AG09309 (cell line): ENCODE results near the gene FOXO1.

Source experiments
- DNase-seq: peaks from one replicate; pipeline ENCODE4 v3.0.0-alpha.2; 2010; ENCODE audit warnings: low read depth
- H3K4me3 ChIP-seq: 2 replicates; pipeline ENCODE4 v1.5.1; 2011; ENCODE audit warnings: mild to moderate bottlenecking, low read depth, low read length, moderate library complexity; ENCODE audit not compliant: control insufficient read depth
- CTCF ChIP-seq: IDR thresholded peaks from 2 replicates; pipeline ENCODE4 v1.5.1; 2011; ENCODE audit warnings: mild to moderate bottlenecking, low read depth, low read length, inconsistent platforms; ENCODE audit not compliant: insufficient read depth, control insufficient read depth; ENCODE audit errors: missing control alignments

FOXO1 gene

DNA sequence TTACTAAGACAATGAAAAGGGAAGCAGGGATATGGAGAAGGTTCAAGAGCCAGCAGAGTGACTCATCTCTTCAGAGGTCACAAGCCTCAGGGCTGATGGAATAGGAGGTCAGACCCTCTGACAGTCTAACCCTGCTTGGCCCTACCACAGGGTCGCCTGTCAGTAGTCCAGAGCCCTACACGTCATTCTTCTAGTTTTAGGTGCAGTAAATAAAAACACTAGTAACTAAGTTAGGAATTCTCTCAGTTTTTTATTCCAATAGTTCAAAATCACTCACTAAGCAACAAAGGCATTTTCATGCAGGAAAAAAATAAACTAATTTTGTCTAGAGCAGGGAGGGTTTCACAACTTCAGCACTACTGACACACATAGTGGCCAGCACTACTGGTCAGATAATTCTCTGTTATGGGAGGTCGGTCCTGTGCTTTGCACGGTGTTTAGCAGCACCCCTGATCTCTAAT, 27.2 kb downstream of the FOXO1 start:
- no peak overlapping the region for H3K4me3 ChIP-seq
- no peak for TF ChIP-seq CTCF
- DNase-seq, result no peak

- no peak for DNase-seq
- no peak for TF ChIP-seq CTCF
- no peak overlapping the region for H3K4me3 ChIP-seq
These were observed 28.8 kb downstream of the FOXO1 start for GRCh38 chr13:40637643-40638042.

GRCh38 chr13:40635315-40635995, 31.0 kb downstream of the FOXO1 start:
- no peak for TF ChIP-seq CTCF
- no peak overlapping the region for H3K4me3 ChIP-seq
- DNase-seq, result no peak

DNA sequence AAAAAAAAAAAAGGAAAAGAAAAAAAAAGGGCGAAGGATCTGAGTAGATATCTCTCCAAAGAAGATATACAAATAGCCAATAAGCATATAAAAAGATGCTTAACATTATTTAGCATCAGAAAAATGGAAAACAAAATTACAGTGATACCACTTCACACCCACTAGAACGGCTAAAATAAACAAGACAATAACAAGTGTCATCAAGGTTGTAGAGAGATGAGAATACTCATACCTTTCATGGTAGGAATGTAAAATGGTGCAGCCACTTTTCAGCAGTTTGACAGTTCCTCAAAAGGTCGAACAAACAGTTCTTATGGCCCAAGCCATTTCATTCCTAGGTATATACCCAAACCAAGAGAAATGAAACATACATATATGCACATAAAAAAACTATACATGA, 33.5 kb downstream of the FOXO1 start:
- no peak overlapping the region for H3K4me3 ChIP-seq
- DNase-seq, result no peak
- no peak for TF ChIP-seq CTCF

- TF ChIP-seq CTCF, result no peak
- DNase-seq, result no peak
- H3K4me3 ChIP-seq, result no peak overlapping the region
These were observed 34.8 kb downstream of the FOXO1 start for GRCh38 chr13:40631605-40632004.

GRCh38 chr13:40629678-40630384, 36.6 kb downstream of the FOXO1 start:
- DNase-seq, result no peak
- no peak for TF ChIP-seq CTCF
- no peak overlapping the region for H3K4me3 ChIP-seq
